HTERT RPE-1 (cell line): ENCODE measurements around the gene PITPNB.

ENCODE experiments used
- in situ Hi-C: fragments of 300-500 bp; cut with MboI; formaldehyde crosslinking; loops from 4 replicates; pipeline ENCODE4 v1.14.3; 2020; ENCODE audit warnings: low sequenced_read_pairs

Gene PITPNB

DNA sequence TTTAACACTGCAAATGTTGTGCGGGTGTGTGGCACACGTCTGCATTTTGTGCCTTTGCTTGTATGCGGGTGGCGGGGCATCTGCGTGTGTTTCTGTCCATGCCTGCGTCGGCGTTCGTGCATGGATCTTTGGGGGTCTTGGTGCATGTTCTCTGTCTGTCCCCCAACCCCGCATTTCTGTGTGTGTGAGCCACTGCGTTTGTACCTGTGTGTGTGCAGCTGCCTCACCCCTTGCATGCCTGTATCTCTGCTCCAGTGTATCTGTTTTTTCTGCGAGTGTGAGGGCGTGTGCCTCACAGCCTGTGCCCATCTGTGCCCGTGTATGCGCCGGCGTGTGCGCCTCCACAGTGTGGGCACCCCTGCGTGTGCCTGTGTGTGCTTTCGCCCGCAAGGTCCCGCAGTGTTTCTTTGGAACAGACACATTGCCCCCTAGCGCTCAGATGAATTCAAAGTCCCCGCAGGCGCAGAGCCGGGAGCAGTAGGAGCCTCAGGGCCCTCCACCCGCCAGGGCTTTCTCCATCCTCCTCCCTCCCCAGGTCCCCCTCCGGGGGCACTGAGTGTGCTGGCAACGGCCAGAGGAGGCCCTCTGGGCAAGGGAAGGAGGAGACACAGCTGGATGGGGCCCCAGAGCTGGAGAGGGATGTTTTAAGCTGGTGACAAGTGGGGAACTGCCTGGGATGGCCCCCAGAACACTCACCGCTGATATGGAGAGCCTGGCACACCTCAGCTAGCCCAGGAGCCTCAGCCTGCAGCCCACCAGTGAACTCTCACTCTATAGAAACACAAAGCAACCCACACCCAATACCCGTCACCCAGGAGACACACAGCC lies 114.4 kb downstream of the PITPNB start:
- in situ Hi-C loops = no loop called here

DNA sequence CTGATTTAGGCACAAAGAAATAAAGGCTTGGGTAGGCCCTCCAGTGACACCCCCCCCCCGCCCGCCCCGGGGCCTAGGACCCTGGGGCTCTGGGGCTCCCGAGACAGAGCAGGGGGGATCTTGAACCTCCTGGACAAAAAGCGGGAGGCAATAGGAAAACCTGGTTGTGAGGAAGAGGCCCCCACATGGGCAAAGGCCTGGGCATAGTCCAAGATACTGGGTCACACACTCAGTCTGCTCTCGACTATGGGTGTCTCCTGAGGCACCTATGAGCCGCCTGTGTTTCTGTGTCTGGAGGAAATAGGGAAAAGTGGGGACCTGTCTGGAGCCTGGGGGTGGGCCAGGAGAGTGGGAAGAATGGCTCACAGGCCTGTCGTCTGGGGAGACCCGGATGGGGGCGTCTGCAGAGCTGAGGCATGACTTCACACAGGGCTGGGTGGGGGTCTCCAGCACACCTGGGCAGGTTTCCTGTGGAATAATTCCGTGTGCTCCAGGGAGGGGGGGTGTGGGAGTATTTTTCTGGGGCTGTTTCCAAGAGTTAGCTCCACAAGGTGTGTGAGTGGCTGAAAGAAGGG lies 115.1 kb downstream of the PITPNB start:
- in situ Hi-C loops = no loop called here

GRCh38 chr22:27802346-27803073 lies 116.5 kb downstream of the PITPNB start:
- in situ Hi-C loops = no loop called here
